IPS DF 6.9 (cell line): Measurements from ENCODE around the gene PDE6C.

Experiments
- DNase-seq: peaks from one replicate; pipeline ENCODE4 v3.0.0-alpha.2; 2013; ENCODE audit warnings: low read depth, low spot score
- H3K27ac ChIP-seq: one replicate; pipeline ENCODE4 v1.5.1; 2013; ENCODE audit warnings: low read length, control low read depth
- H3K27me3 ChIP-seq: 2 replicates; pipeline ENCODE4 v1.6.1; 2013; ENCODE audit warnings: mild to moderate bottlenecking, low read length; ENCODE audit not compliant: control insufficient read depth, insufficient read depth
- H3K36me3 ChIP-seq: 2 replicates; pipeline ENCODE4 v1.6.1; 2013; ENCODE audit warnings: low read length; ENCODE audit not compliant: control insufficient read depth, insufficient read depth
- H3K4me1 ChIP-seq: 2 replicates; pipeline ENCODE4 v1.6.1; 2013; ENCODE audit warnings: low read length; ENCODE audit not compliant: control insufficient read depth, insufficient read depth
- H3K4me3 ChIP-seq: 2 replicates; pipeline ENCODE4 v1.5.1; 2013; ENCODE audit warnings: mild to moderate bottlenecking, low read length
- H3K9me3 ChIP-seq: 2 replicates; pipeline ENCODE4 v1.6.1; 2013; ENCODE audit warnings: low read length, inconsistent platforms; ENCODE audit not compliant: control insufficient read depth, insufficient read depth
- WGBS: extraction: QIAGEN DNeasy Blood & Tissue Kit; methylation state at CpG from one replicate; pipeline ENCODE4 v1.1.7; 2013; ENCODE audit warnings: mixed read lengths, missing lambda C conversion rate; ENCODE audit not compliant: insufficient read length, insufficient coverage; 5-methylcytosine and 5-hydroxymethylcytosine counted together

The PDE6C gene

GRCh38 chr10:93702210-93703001 lies 90.1 kb downstream of the PDE6C start, which contains the start of gene FRA10AC1:
TSS of gene FRA10AC1 (minus strand) at chr10:93702592. CDS start at chr10:93700106, 2,486 bp downstream.
- Histone ChIP-seq H3K4me3 (peak within 1 kb of the TSS; percentile 52; the same call in 1 of the 2 replicates), H3K27me3 (no peaks in the 10 kb centered on the region), H3K27ac (no peak within 1 kb of the TSS), H3K4me1 (no peaks in the 10 kb centered on the region), H3K9me3 (no peaks in the 10 kb centered on the region), H3K36me3 (peaks cover 2% of the 10 kb centered on the region; the same call in 1 of the 2 replicates)
- peak; percentile 75 for DNase-seq
- WGBS: no CpG with 5 or more reads among the region's 52 CpGs

- WGBS: no CpG with 5 or more reads among the region's 12 CpGs
- Histone ChIP-seq H3K27me3 (no peaks in the 10 kb centered on the region), H3K27ac (no peak overlapping the region), H3K36me3 (peaks cover 2% of the 10 kb centered on the region; the same call in 1 of the 2 replicates), H3K4me1 (no peaks in the 10 kb centered on the region), H3K9me3 (no peaks in the 10 kb centered on the region), H3K4me3 (peak overlapping the region; percentile 39; the same call in 1 of the 2 replicates)
- DNase-seq: no peak
These were observed 90.7 kb downstream of the PDE6C start for GRCh38 chr10:93703066-93703465.

- no peak for DNase-seq
- no peaks in the 10 kb centered on the region for H3K4me1 ChIP-seq
- no peaks in the 10 kb centered on the region for H3K9me3 ChIP-seq
- peaks cover under 1% of the 10 kb centered on the region; the same call in 1 of the 2 replicates for H3K36me3 ChIP-seq
- H3K4me3 ChIP-seq: no peak overlapping the region
- H3K27me3 ChIP-seq: no peaks in the 10 kb centered on the region
- H3K27ac ChIP-seq: no peak overlapping the region
- WGBS: no CpG with 5 or more reads among the region's 1 CpG
These were observed 91.5 kb downstream of the PDE6C start for GRCh38 chr10:93703841-93704240.

GRCh38 chr10:93704451-93704850 lies 92.1 kb downstream of the PDE6C start:
- H3K27ac ChIP-seq: no peak overlapping the region
- no peaks in the 10 kb centered on the region for H3K27me3 ChIP-seq
- no peak overlapping the region for H3K4me3 ChIP-seq
- H3K4me1 ChIP-seq: no peaks in the 10 kb centered on the region
- WGBS: no CpG with 5 or more reads among the region's 5 CpGs
- H3K9me3 ChIP-seq: no peaks in the 10 kb centered on the region
- DNase-seq: no peak
- H3K36me3 ChIP-seq: no peaks in the 10 kb centered on the region; the same call in 1 of the 2 replicates

- H3K4me1 ChIP-seq: no peaks in the 10 kb centered on the region
These were observed 95.3 kb downstream of the PDE6C start for GRCh38 chr10:93707623-93708022.

GRCh38 chr10:93710333-93710909 lies 98.1 kb downstream of the PDE6C start:
- Histone ChIP-seq H3K36me3 (no peaks in the 10 kb centered on the region), H3K27ac (no peak overlapping the region), H3K4me3 (no peak overlapping the region), H3K9me3 (no peaks in the 10 kb centered on the region), H3K27me3 (no peaks in the 10 kb centered on the region), H3K4me1 (no peaks in the 10 kb centered on the region)
- no peak for DNase-seq
- no CpG with 5 or more reads among the region's 5 CpGs for WGBS

More at GRCh38 chr10:93707623-93708022, 95.3 kb downstream of the PDE6C start:
- H3K36me3 ChIP-seq: no peaks in the 10 kb centered on the region
- DNase-seq: no peak
- no peak overlapping the region for H3K27ac ChIP-seq
- H3K9me3 ChIP-seq: no peaks in the 10 kb centered on the region
- H3K4me3 ChIP-seq: no peak overlapping the region
- H3K27me3 ChIP-seq: no peaks in the 10 kb centered on the region

GRCh38 chr10:93711891-93712290 lies 99.6 kb downstream of the PDE6C start:
- H3K27ac ChIP-seq: no peak overlapping the region
- H3K4me3 ChIP-seq: no peak overlapping the region
- no peaks in the 10 kb centered on the region for H3K36me3 ChIP-seq
- no peaks in the 10 kb centered on the region for H3K4me1 ChIP-seq
- no peak for DNase-seq
- no CpG with 5 or more reads among the region's 3 CpGs for WGBS
- no peaks in the 10 kb centered on the region for H3K9me3 ChIP-seq
- H3K27me3 ChIP-seq: no peaks in the 10 kb centered on the region

- H3K9me3 ChIP-seq: no peaks in the 10 kb centered on the region
These were observed 100.3 kb downstream of the PDE6C start for GRCh38 chr10:93712593-93712992.

GRCh38 chr10:93715345-93715744 lies 103.0 kb downstream of the PDE6C start:
- WGBS: no CpG with 5 or more reads among the region's 5 CpGs
- Histone ChIP-seq H3K27ac (no peak overlapping the region), H3K27me3 (no peaks in the 10 kb centered on the region), H3K9me3 (no peaks in the 10 kb centered on the region), H3K4me1 (peaks cover 4% of the 10 kb centered on the region; the same call in 1 of the 2 replicates), H3K36me3 (no peaks in the 10 kb centered on the region), H3K4me3 (no peak overlapping the region)
- no peak for DNase-seq

More at GRCh38 chr10:93712593-93712992, 100.3 kb downstream of the PDE6C start:
- no peaks in the 10 kb centered on the region for H3K36me3 ChIP-seq
- H3K4me3 ChIP-seq: no peak overlapping the region
- no peak overlapping the region for H3K27ac ChIP-seq
- no peaks in the 10 kb centered on the region for H3K27me3 ChIP-seq
- no peak for DNase-seq
- no CpG with 5 or more reads among the region's 2 CpGs for WGBS
- H3K4me1 ChIP-seq: no peaks in the 10 kb centered on the region
